HepG2 (cell line): ENCODE data around the gene TXNL4A. TPM values are rescaled to one million over a fixed set of nuclear protein-coding genes. Genes with fewer than 3 reads are reported as not detected.

Experiments used
- ATAC-seq: fragments of 200-7000 bp; cut with Tn5 transposase; 3 replicates; pipeline ENCODE4 v1.9.1; 2020; ENCODE audit warnings: mild to moderate bottlenecking, moderate library complexity
- BruUV-seq: library from RNA; stranded (reverse); fragments of 400-500 nt; replicated peaks from 2 replicates; lab custom pipeline; 2021; lab: Mats Ljungman, UMichigan
- CTCF ChIA-PET: fragments of 300-600 bp; formaldehyde crosslinking; extraction: SDS; loops from one replicate; lab custom pipeline; 2021; ENCODE audit warnings: low total read pairs, inconsistent platforms, low intra/inter-chr PET ratio; lab: Yijun Ruan, JAX
- POLR2A ChIA-PET: fragments of 350-600 bp; sonication (Branson Sonifier 250); formaldehyde crosslinking; loops from one replicate; lab custom pipeline; 2020; ENCODE audit warnings: antibody characterized with exemption, inconsistent platforms; lab: Yijun Ruan, JAX
- DNase-seq: peaks from one replicate; pipeline ENCODE4 v3.0.0-alpha.2; 2015; ENCODE audit warnings: low spot score
- FAIRE-seq: peaks from 3 replicates; lab custom pipeline; 2011; peaks lifted over from hg19 to GRCh38; lab: Jason Lieb, UNC
- H2AFZ ChIP-seq: one replicate; pipeline ENCODE4 v1.6.1; 2011; ENCODE audit warnings: low read length, inconsistent platforms
- H3K27ac ChIP-seq: fragments of 300-600 bp; 3 replicates; pipeline ENCODE4 v1.8.0; 2011; ENCODE audit warnings: mixed run types, mild to moderate bottlenecking, mixed read lengths, low read length, inconsistent platforms; ENCODE audit not compliant: insufficient read depth; ENCODE audit errors: extremely low read length
- H3K27me3 ChIP-seq, 2 experiments: fragments of 200-600 bp in 1 of 2; 2 replicates in 1 of 2; 3 replicates in 1 of 2; pipeline versions ENCODE4 v1.6.0 to v1.8.0; 2011; ENCODE audit warnings: low read length in 2 of 2, mild to moderate bottlenecking in 2 of 2, moderate library complexity in 2 of 2, inconsistent platforms in 1 of 2; ENCODE audit not compliant: insufficient read depth in 2 of 2, control insufficient read depth in 1 of 2
- H3K36me3 ChIP-seq, 2 experiments: fragments of 200-600 bp in 1 of 2; replicated peaks in 1 of 2; 2 replicates in 1 of 2; 3 replicates in 1 of 2; pipeline versions ENCODE4 v1.5.1 to v1.8.0; 2011; ENCODE audit warnings: low read length in 2 of 2, inconsistent platforms in 1 of 2; ENCODE audit not compliant: insufficient read depth in 2 of 2, control insufficient read depth in 1 of 2
- H3K4me1 ChIP-seq: 2 replicates; pipeline ENCODE4 v1.5.1; 2012; ENCODE audit warnings: low read length, inconsistent platforms; ENCODE audit not compliant: insufficient read depth
- H3K4me2 ChIP-seq: 2 replicates; pipeline ENCODE4 v1.6.0; 2011; ENCODE audit warnings: low read depth, low read length, inconsistent platforms
- H3K4me3 ChIP-seq, 3 experiments: fragments of 200-600 bp in 1 of 3; sonication (generic), shearing (Covaris generic) in 1 of 3; replicated peaks in 1 of 3; 2 replicates each; pipeline ENCODE4 v1.5.1; 2011 to 2016; ENCODE audit warnings: low read length in 3 of 3, inconsistent platforms in 2 of 3, low read depth in 2 of 3, mild to moderate bottlenecking in 2 of 3, control low read depth in 1 of 3, mixed read lengths in 1 of 3; ENCODE audit not compliant: insufficient read depth in 1 of 3
- H3K79me2 ChIP-seq: one replicate; pipeline ENCODE4 v1.6.1; 2011; ENCODE audit warnings: low read length, inconsistent platforms; ENCODE audit not compliant: insufficient read depth
- H3K9ac ChIP-seq: 2 replicates; pipeline ENCODE4 v1.6.0; 2011; ENCODE audit warnings: mild to moderate bottlenecking, low read depth, low read length, inconsistent platforms; ENCODE audit not compliant: insufficient read depth
- H3K9me3 ChIP-seq: 2 replicates; pipeline ENCODE4 v1.5.1; 2012; ENCODE audit warnings: mild to moderate bottlenecking, low read length
- H4K20me1 ChIP-seq: 2 replicates; pipeline ENCODE4 v1.6.0; 2011; ENCODE audit warnings: inconsistent platforms, mild to moderate bottlenecking, low read length, moderate library complexity; ENCODE audit not compliant: insufficient read depth
- AHDC1 ChIP-seq: sonication (generic); formaldehyde crosslinking; IDR thresholded peaks from 2 replicates; pipeline ENCODE4 v1.5.1; 2020; ENCODE audit warnings: mild to moderate bottlenecking, missing genetic modification reagents, borderline replicate concordance
- FOXA1 ChIP-seq, 2 experiments: fragments of 450-650 bp in 1 of 2; sonication (generic) in 1 of 2; formaldehyde crosslinking in 1 of 2; IDR thresholded peaks; 2 replicates each; pipeline versions ENCODE4 v1.4.0 to v1.6.1; 2016 to 2020; ENCODE audit warnings: missing genetic modification reagents in 1 of 2
- FOXK1 ChIP-seq: sonication (generic); formaldehyde crosslinking; IDR thresholded peaks from 2 replicates; pipeline ENCODE4 v1.4.0; 2020; ENCODE audit warnings: low read depth, missing genetic modification reagents, borderline replicate concordance
- GATAD1 ChIP-seq: IDR thresholded peaks from 2 replicates; pipeline ENCODE4 v1.6.1; 2016; ENCODE audit warnings: missing genetic modification reagents, missing compliant biosample characterization
- HNF4A ChIP-seq: sonication (generic); formaldehyde crosslinking; IDR thresholded peaks from 2 replicates; pipeline ENCODE4 v1.4.0; 2020; ENCODE audit warnings: missing genetic modification reagents
- IKZF5 ChIP-seq: IDR thresholded peaks from 2 replicates; pipeline ENCODE4 v1.6.1; 2018; ENCODE audit warnings: missing genetic modification reagents, mild to moderate bottlenecking, missing compliant biosample characterization
- MED1 ChIP-seq: sonication (generic); formaldehyde crosslinking; IDR thresholded peaks from 2 replicates; pipeline ENCODE4 v1.4.0; 2020; ENCODE audit warnings: missing genetic modification reagents
- NR2F6 ChIP-seq, 2 experiments: IDR thresholded peaks; 2 replicates each; pipeline ENCODE4 v1.6.1; 2016; ENCODE audit warnings: antibody characterized with exemption in 1 of 2, mild to moderate bottlenecking in 1 of 2
- RARA ChIP-seq: IDR thresholded peaks from 2 replicates; pipeline ENCODE4 v1.6.1; 2016; ENCODE audit warnings: missing genetic modification reagents, missing compliant biosample characterization
- SATB2 ChIP-seq: sonication (generic); formaldehyde crosslinking; IDR thresholded peaks from 2 replicates; pipeline ENCODE4 v1.5.0; 2020; ENCODE audit warnings: missing genetic modification reagents
- SRSF9 ChIP-seq: fragments of 200-400 bp; formaldehyde crosslinking; IDR thresholded peaks from 2 replicates; pipeline ENCODE4 v1.6.1; 2018; ENCODE audit warnings: borderline replicate concordance, mild to moderate bottlenecking, low read depth, low read length; ENCODE audit not compliant: insufficient read depth, poor library complexity, severe bottlenecking
- STAG1 ChIP-seq: sonication (generic); formaldehyde crosslinking; IDR thresholded peaks from 2 replicates; pipeline ENCODE4 v1.4.0; 2020; ENCODE audit warnings: missing genetic modification reagents
- YEATS2 ChIP-seq: sonication (generic); formaldehyde crosslinking; IDR thresholded peaks from 2 replicates; pipeline ENCODE4 v1.4.0; 2020; ENCODE audit warnings: missing genetic modification reagents, borderline replicate concordance
- YEATS4 ChIP-seq: sonication (generic); formaldehyde crosslinking; IDR thresholded peaks from 2 replicates; pipeline ENCODE4 v1.4.0; 2020; ENCODE audit warnings: missing genetic modification reagents, borderline replicate concordance
- ZC3H13 ChIP-seq: sonication (generic); formaldehyde crosslinking; IDR thresholded peaks from 2 replicates; pipeline ENCODE4 v1.8.1; 2023; ENCODE audit warnings: mild to moderate bottlenecking, missing genetic modification reagents, moderate library complexity
- ZMYM4 ChIP-seq: sonication (generic); formaldehyde crosslinking; IDR thresholded peaks from 2 replicates; pipeline ENCODE4 v1.8.1; 2023; ENCODE audit warnings: mild to moderate bottlenecking, missing genetic modification reagents
- ZNF709 ChIP-seq: sonication (generic); formaldehyde crosslinking; IDR thresholded peaks from 2 replicates; pipeline ENCODE4 v1.5.0; 2020; ENCODE audit warnings: mild to moderate bottlenecking, missing genetic modification reagents
- WGBS: methylation state at CpG from one replicate; pipeline ENCODE4 v1.1.6; 2017; ENCODE audit warnings: low lambda C conversion rate; 5-methylcytosine and 5-hydroxymethylcytosine counted together
- in situ Hi-C: cut with HindIII; loops from 2 replicates; pipeline ENCODE4 v1.10.0; 2017; ENCODE audit warnings: low pct_unique_long_range_greater_than_20kb; ENCODE audit not compliant: extremely low pct_ligation_motif_present
- intact Hi-C: fragments of 100-400 bp; cut with micrococcal nuclease; formaldehyde crosslinking; loops from one replicate; pipeline ENCODE4 v1.10.0; 2022; ENCODE audit not compliant: unreplicated experiment
- polyA plus RNA-seq, 8 experiments: library from polyadenylated mRNA; depleted of rRNA in 3 of 8; stranded (reverse) in 7 of 8; unstranded in 1 of 8; fragments of >200 nt; fragmentation: Illumina TruSeq in 4 of 8; extraction: Trizol in 4 of 8; gene quantifications; 2 replicates each; pipeline versions ENCODE4 v1.2.1 to v1.2.3, GENCODE V29; 2011 to 2016; ENCODE audit warnings: low read depth in 4 of 8, missing spikeins in 1 of 8, mixed read lengths in 1 of 8; ENCODE audit not compliant: insufficient read depth in 1 of 8
- total RNA-seq, 5 experiments: library from RNA; depleted of rRNA; stranded (reverse); fragments of >200 nt; fragmentation: Illumina TruSeq; extraction: Trizol; gene quantifications; 2 replicates each; pipeline ENCODE4 v1.2.3, GENCODE V29; 2016; ENCODE audit warnings: low read depth in 1 of 5

Gene TXNL4A
- total and polyA plus RNA-seq, 2 of the 13 experiments (the other 11 are each of a cell fraction or from before 2014, with no cell fraction given): 172 to 202 TPM

- peak; percentile 63 for DNase-seq
- Histone ChIP-seq H3K4me2 (peak overlapping the region; percentile 55), H3K4me1 (peaks cover 64% of the 10 kb centered on the region), H2AFZ (no peak overlapping the region), H3K9me3 (no peaks in the 10 kb centered on the region), H3K9ac (peak overlapping the region; percentile 28), H4K20me1 (peaks cover 12% of the 10 kb centered on the region; the same call in 1 of the 2 replicates), H3K4me3 (peak overlapping the region in 1 of 3 experiments; percentile 88; a peak in 2 of 6 replicates), H3K79me2 (peaks cover 72% of the 10 kb centered on the region), H3K36me3 (peaks cover 5 to 12% of the 10 kb centered on the region in 2 experiments; a peak in 4 of 5 replicates), H3K27me3 (no peaks in the 10 kb centered on the region; a peak in 1 of 5 replicates), H3K27ac (peak overlapping the region; percentile 63)
- POLR2A ChIA-PET: interaction anchor here (0.9 to 2.0 kb wide), 7 partner anchors 13 to 86 kb away, joined by 3 to 16 read pairs (median 6); partner anchors contain the start of genes HSBP1L1, RBFA and TXNL4A
- no TSS peak for BruUV-seq
- in situ Hi-C loops: no loop called here
- CTCF ChIA-PET: no interaction called here
- intact Hi-C loops: no loop called here
- FAIRE-seq: peak; percentile 81
- 68% methylated on average over 14 of the region's 15 CpGs for WGBS
- peak; percentile 28 for ATAC-seq
- TF ChIP-seq HNF4A (CRISPR knock-in tag): peak; percentile 83
- peak; percentile 59 for TF ChIP-seq NR2F6 (IDR thresholded peaks at IDR 0.05)
- TF ChIP-seq NR2F6 (CRISPR knock-in tag; IDR thresholded peaks at IDR 0.05): peak; percentile 73
- TF ChIP-seq AHDC1 (CRISPR knock-in tag): peak; percentile 64; the same call in 1 of the 2 replicates
- no peak for TF ChIP-seq ZNF709 (CRISPR knock-in tag)
- peak; percentile 46; the same call in 1 of the 2 replicates for TF ChIP-seq YEATS2 (CRISPR knock-in tag)
- TF ChIP-seq SATB2 (CRISPR knock-in tag): no peak
- TF ChIP-seq MED1: peak; percentile 77
- no peak for TF ChIP-seq STAG1 (CRISPR knock-in tag)
- TF ChIP-seq ZMYM4 (CRISPR knock-in tag): peak; percentile 66
- peak; percentile 63; the same call in 1 of the 2 replicates for TF ChIP-seq IKZF5 (CRISPR knock-in tag)
- TF ChIP-seq FOXK1 (CRISPR knock-in tag): peak; percentile 56; the same call in 1 of the 2 replicates
- TF ChIP-seq SRSF9: no peak
- peak; percentile 53 for TF ChIP-seq GATAD1 (CRISPR knock-in tag)
- TF ChIP-seq ZC3H13 (CRISPR knock-in tag): no peak
- peak; percentile 89 for TF ChIP-seq RARA (CRISPR knock-in tag)
- TF ChIP-seq YEATS4: peak; percentile 41; the same call in 1 of the 2 replicates
- TF ChIP-seq FOXA1 (IDR thresholded peaks at IDR 0.05): no peak
- peak; percentile 56; the same call in 1 of the 2 replicates for TF ChIP-seq FOXA1 (CRISPR knock-in tag; IDR thresholded peaks at IDR 0.05)
These were observed 40.3 kb downstream of the TXNL4A start for GRCh38 chr18:79947881-79948610.
